H1 (cell line): ENCODE measurements around the gene PIP5K1C. TPM values are rescaled to one million over a fixed set of nuclear protein-coding genes. Genes with fewer than 3 reads are reported as not detected.

ENCODE experiments used
- CTCF ChIA-PET: fragments of 300-600 bp; sonication (Branson Sonifier 250); formaldehyde crosslinking; loops from one replicate; lab custom pipeline; 2021; ENCODE audit not compliant: partially characterized antibody; lab: Charles Lee
- POLR2A ChIA-PET: fragments of 300-600 bp; sonication (Branson Sonifier 250); formaldehyde crosslinking; loops from one replicate; lab custom pipeline; 2021; ENCODE audit warnings: inconsistent platforms; ENCODE audit not compliant: partially characterized antibody; lab: Charles Lee
- DNase-seq, 2 experiments: peaks; one replicate each; pipeline versions ENCODE4 v3.0.0 to v3.0.0-alpha.2; 2010 to 2022; ENCODE audit warnings: low spot score in 2 of 2, low read depth in 1 of 2, mixed read lengths in 1 of 2
- FAIRE-seq: peaks from 2 replicates; lab custom pipeline; 2011; peaks lifted over from hg19 to GRCh38; lab: Jason Lieb, UNC
- H2AFZ ChIP-seq: 2 replicates; pipeline ENCODE4 v1.8.1; 2012; ENCODE audit warnings: low read length, inconsistent platforms
- H2AK5ac ChIP-seq: 2 replicates; pipeline ENCODE4 v1.6.1; 2013; ENCODE audit warnings: low read depth, low read length
- H2BK120ac ChIP-seq: replicated peaks from 2 replicates; pipeline ENCODE3; 2013; ENCODE audit warnings: low read depth, low read length, inconsistent platforms
- H2BK12ac ChIP-seq: 2 replicates; pipeline ENCODE4 v1.6.1; 2013; ENCODE audit warnings: low read depth, low read length
- H2BK15ac ChIP-seq: 2 replicates; pipeline ENCODE4 v1.6.1; 2013; ENCODE audit warnings: low read length
- H2BK20ac ChIP-seq: 2 replicates; pipeline ENCODE4 v1.6.1; 2013; ENCODE audit warnings: low read length
- H2BK5ac ChIP-seq: 2 replicates; pipeline ENCODE4 v1.6.1; 2013; ENCODE audit warnings: low read depth, low read length
- H3K14ac ChIP-seq: 2 replicates; pipeline ENCODE4 v1.6.1; 2013; ENCODE audit warnings: inconsistent platforms; ENCODE audit not compliant: insufficient read length
- H3K18ac ChIP-seq: 2 replicates; pipeline ENCODE4 v1.6.1; 2013; ENCODE audit warnings: low read length; ENCODE audit errors: extremely low read depth
- H3K23ac ChIP-seq: 2 replicates; pipeline ENCODE4 v1.6.1; 2013; ENCODE audit warnings: inconsistent platforms; ENCODE audit not compliant: insufficient read length
- H3K23me2 ChIP-seq: 2 replicates; pipeline ENCODE4 v1.6.1; 2013; ENCODE audit warnings: low read depth, low read length
- H3K27ac ChIP-seq: 2 replicates; pipeline ENCODE4 v1.6.1; 2011; ENCODE audit warnings: low read depth, low read length, inconsistent platforms
- H3K27me3 ChIP-seq, 4 experiments: replicated peaks in 1 of 4; 1 replicate in 1 of 4; 2 replicates in 3 of 4; pipeline versions ENCODE4 v1.6.1 to v1.8.1; 2011 to 2013; ENCODE audit warnings: low read length in 3 of 4, mild to moderate bottlenecking in 3 of 4, inconsistent platforms in 2 of 4, mixed read lengths in 2 of 4, moderate library complexity in 1 of 4; ENCODE audit not compliant: control insufficient read depth in 3 of 4, insufficient read depth in 3 of 4; ENCODE audit errors: extremely low read depth in 1 of 4
- H3K36me3 ChIP-seq, 4 experiments: 2 replicates each; pipeline versions ENCODE4 v1.6.1 to v1.8.1; 2011 to 2013; ENCODE audit warnings: mild to moderate bottlenecking in 4 of 4, low read length in 3 of 4, moderate library complexity in 2 of 4, control low read depth in 1 of 4, inconsistent platforms in 1 of 4; ENCODE audit not compliant: insufficient read depth in 4 of 4, control insufficient read depth in 2 of 4
- H3K4ac ChIP-seq: replicated peaks from 2 replicates; pipeline ENCODE3; 2013; ENCODE audit warnings: low read length, low read depth, mixed read lengths, inconsistent platforms; ENCODE audit not compliant: insufficient read length
- H3K4me1 ChIP-seq, 4 experiments: replicated peaks in 1 of 4; 1 replicate in 1 of 4; 2 replicates in 3 of 4; pipeline versions ENCODE4 v1.6.1 to v1.8.1; 2011 to 2013; ENCODE audit warnings: low read length in 3 of 4, inconsistent platforms in 2 of 4, mixed read lengths in 1 of 4; ENCODE audit not compliant: insufficient read depth in 4 of 4, control insufficient read depth in 3 of 4
- H3K4me2 ChIP-seq, 2 experiments: 2 replicates each; pipeline versions ENCODE4 v1.6.1 to v1.8.1; 2011 to 2013; ENCODE audit warnings: low read depth in 2 of 2, low read length in 2 of 2, control low read depth in 1 of 2, inconsistent platforms in 1 of 2, mild to moderate bottlenecking in 1 of 2; ENCODE audit not compliant: insufficient read depth in 1 of 2
- H3K4me3 ChIP-seq, 4 experiments: fragments of 200-600, 300-600 bp in 1 of 4; sonication (generic), shearing (Covaris generic), sonication (Bioruptor Twin) in 1 of 4; 2 replicates each; pipeline versions ENCODE4 v1.5.1 to v1.8.1; 2011 to 2016; ENCODE audit warnings: low read length in 4 of 4, low read depth in 3 of 4, control low read depth in 2 of 4, inconsistent platforms in 2 of 4, mild to moderate bottlenecking in 2 of 4, mixed read lengths in 1 of 4, moderate library complexity in 1 of 4; ENCODE audit not compliant: insufficient read depth in 2 of 4; ENCODE audit errors: extremely low read depth in 1 of 4
- H3K56ac ChIP-seq: replicated peaks from 2 replicates; pipeline ENCODE3; 2013; ENCODE audit warnings: low read depth, mild to moderate bottlenecking, mixed read lengths, low read length, inconsistent platforms; ENCODE audit not compliant: insufficient read length
- H3K79me1 ChIP-seq: 2 replicates; pipeline ENCODE4 v1.6.1; 2013; ENCODE audit warnings: low read depth, low read length, control low read depth
- H3K79me2 ChIP-seq, 2 experiments: 2 replicates each; pipeline versions ENCODE4 v1.6.1 to v1.8.1; 2012 to 2013; ENCODE audit warnings: low read length in 2 of 2, mild to moderate bottlenecking in 2 of 2, inconsistent platforms in 1 of 2; ENCODE audit not compliant: insufficient read depth in 2 of 2, control insufficient read depth in 1 of 2
- H3K9ac ChIP-seq, 4 experiments: replicated peaks in 1 of 4; 1 replicate in 1 of 4; 2 replicates in 3 of 4; pipeline versions ENCODE4 v1.6.1 to v1.8.1; 2011 to 2013; ENCODE audit warnings: low read depth in 3 of 4, low read length in 3 of 4, control low read depth in 2 of 4, mild to moderate bottlenecking in 2 of 4, moderate library complexity in 2 of 4, inconsistent platforms in 1 of 4; ENCODE audit errors: extremely low read depth in 1 of 4
- H3K9me3 ChIP-seq, 2 experiments: 2 replicates each; pipeline versions ENCODE4 v1.6.1 to v1.8.1; 2012 to 2013; ENCODE audit warnings: mild to moderate bottlenecking in 2 of 2, moderate library complexity in 2 of 2, control low read depth in 1 of 2, inconsistent platforms in 1 of 2, low read depth in 1 of 2, low read length in 1 of 2, mixed read lengths in 1 of 2; ENCODE audit not compliant: insufficient read depth in 2 of 2
- H4K20me1 ChIP-seq, 2 experiments: replicated peaks in 1 of 2; 2 replicates each; pipeline versions ENCODE3 to v1.8.1; 2011 to 2013; ENCODE audit warnings: inconsistent platforms in 2 of 2, low read length in 2 of 2, mild to moderate bottlenecking in 1 of 2; ENCODE audit not compliant: insufficient read depth in 2 of 2, control insufficient read depth in 1 of 2
- H4K5ac ChIP-seq: 2 replicates; pipeline ENCODE4 v1.6.1; 2013; ENCODE audit warnings: low read length, low read depth, mixed read lengths, inconsistent platforms; ENCODE audit not compliant: insufficient read length
- H4K8ac ChIP-seq: 2 replicates; pipeline ENCODE4 v1.8.0; 2013; ENCODE audit warnings: mild to moderate bottlenecking, moderate library complexity, low read length, inconsistent platforms; ENCODE audit not compliant: insufficient read depth; ENCODE audit errors: extremely low read depth
- H4K91ac ChIP-seq: replicated peaks from 2 replicates; pipeline ENCODE3; 2013; ENCODE audit warnings: low read length, mixed read lengths, inconsistent platforms; ENCODE audit not compliant: insufficient read length
- ATF2 ChIP-seq: IDR thresholded peaks from 2 replicates; pipeline ENCODE4 v1.6.1; 2012; ENCODE audit warnings: low read length, inconsistent platforms
- E2F6 ChIP-seq: IDR thresholded peaks from 2 replicates; pipeline ENCODE4 v1.6.1; 2012; ENCODE audit warnings: inconsistent platforms
- HDAC6 ChIP-seq: IDR thresholded peaks from one replicate; pipeline ENCODE4 v1.7.1; 2012; ENCODE audit warnings: low read depth, mild to moderate bottlenecking, inconsistent platforms, low read length, moderate library complexity
- NRF1 ChIP-seq: IDR thresholded peaks from 2 replicates; pipeline ENCODE4 v1.6.1; 2011; ENCODE audit warnings: mild to moderate bottlenecking, low read depth, low read length, improper control_type of control experiment
- POU5F1 ChIP-seq: IDR thresholded peaks from 2 replicates; pipeline ENCODE4 v1.6.1; 2011; ENCODE audit warnings: low read depth, mild to moderate bottlenecking, low read length, moderate library complexity
- RAD21 ChIP-seq, 2 experiments: IDR thresholded peaks in 1 of 2; conservative IDR thresholded peaks in 1 of 2; 2 replicates each; pipeline ENCODE4 v1.6.1; 2011; ENCODE audit warnings: low read depth in 2 of 2, low read length in 2 of 2, improper control_type of control experiment in 1 of 2, inconsistent platforms in 1 of 2, mild to moderate bottlenecking in 1 of 2, moderate library complexity in 1 of 2
- SIRT6 ChIP-seq: IDR thresholded peaks from one replicate; pipeline ENCODE4 v1.7.1; 2012; ENCODE audit warnings: low read length, inconsistent platforms
- SP1 ChIP-seq: IDR thresholded peaks from 2 replicates; pipeline ENCODE4 v1.6.1; 2011; ENCODE audit warnings: low read depth, low read length
- USF2 ChIP-seq: IDR thresholded peaks from 2 replicates; pipeline ENCODE4 v1.6.1; 2011; ENCODE audit warnings: low read length, improper control_type of control experiment
- WGBS, 2 experiments: shearing (Covaris generic) in 1 of 2; methylation state at CpG; one replicate each; pipeline versions ENCODE4 v1.1.6 to v1.1.7; 2013 to 2015; ENCODE audit warnings: low lambda C conversion rate in 2 of 2, mixed read lengths in 2 of 2, inconsistent platforms in 1 of 2, low coverage in 1 of 2, missing lambda C conversion rate in 1 of 2; ENCODE audit not compliant: insufficient replicate concordance in 2 of 2, insufficient coverage in 1 of 2, insufficient read length in 1 of 2; ENCODE audit errors: extremely low coverage in 1 of 2, missing lambda C conversion rate in 1 of 2; 5-methylcytosine and 5-hydroxymethylcytosine counted together
- polyA plus RNA-seq, 7 experiments: library from polyadenylated mRNA; depleted of rRNA in 3 of 7; stranded (reverse) in 5 of 7; unstranded in 2 of 7; fragments of >200 nt in 5 of 7; fragments of 200-250 nt in 2 of 7; gene quantifications; 1 replicate in 5 of 7; 2 replicates in 1 of 7; 4 replicates in 1 of 7; pipeline versions ENCODE4 v1.2.1 to v1.2.3, GENCODE V29; 2011 to 2013; ENCODE audit warnings: missing spikeins in 2 of 7, mixed read lengths in 2 of 7
- total RNA-seq: library from RNA; stranded (reverse); fragmentation: NEBNext Ultra II Directional; extraction: Animal tissue kit (Norgen Biotek cat#: 25700); gene quantifications from 2 replicates; pipeline ENCODE4 v1.2.1, GENCODE V29; 2021

The PIP5K1C gene
- total and polyA plus RNA-seq, 2 of the 8 experiments (the other 6 are each of a cell fraction or from before 2014, with no cell fraction given), result 10.6 to 32.9 TPM

GRCh38 chr19:3606174-3606689 lies 94.0 kb downstream of the PIP5K1C start:
- Histone ChIP-seq H3K18ac (no peak overlapping the region), H3K4ac (no peak overlapping the region), H2BK15ac (0 out of 2 replicates have a peak overlapping the region, but pooled peaks have one; percentile 99), H3K27me3 (peaks cover 0 to 16% (median 13%) of the 10 kb centered on the region in 4 experiments; a peak in 5 of 7 replicates), H3K14ac (no peak overlapping the region), H3K23ac (no peak overlapping the region), H4K91ac (no peak overlapping the region), H3K23me2 (peaks cover 18% of the 10 kb centered on the region; the same call in 1 of the 2 replicates), H3K36me3 (peaks cover 0 to 2% (median 0%) of the 10 kb centered on the region in 4 experiments; a peak in 1 of 8 replicates), H3K4me1 (peaks cover 3 to 14% (median 12%) of the 10 kb centered on the region in 4 experiments), H2AK5ac (no peak overlapping the region), H2BK12ac (0 out of 2 replicates have a peak overlapping the region, but pooled peaks have one; percentile 50), H2AFZ (no peak overlapping the region), H3K4me2 (peak overlapping the region; percentile 82 to 83), H4K20me1 (peaks cover 0 to 8% of the 10 kb centered on the region in 2 experiments), H3K9ac (no peak overlapping the region; a peak in 1 of 7 replicates), H3K9me3 (no peaks in the 10 kb centered on the region), H4K8ac (0 out of 2 replicates have a peak overlapping the region, but pooled peaks have one; percentile 5), H3K79me2 (no peaks in the 10 kb centered on the region), H2BK5ac (no peak overlapping the region), H2BK120ac (no peak overlapping the region), H2BK20ac (no peak overlapping the region), H3K56ac (no peak overlapping the region), H4K5ac (no peak overlapping the region), H3K27ac (no peak overlapping the region), H3K4me3 (peak overlapping the region; percentile 15 to 64 (median 36); a peak in 7 of 8 replicates), H3K79me1 (no peaks in the 10 kb centered on the region)
- FAIRE-seq, result no peak
- WGBS, 2 experiments, result 25% methylated on average over 27 of the region's 35 CpGs; no CpG with 5 or more reads in 1 of the 2 experiments
- peak in 1 of 2 experiments; percentile 62 for DNase-seq
- ChIA-PET POLR2A (no interaction called here), CTCF (no interaction called here)
- TF ChIP-seq POU5F1 (no peak), SP1 (no peak), E2F6 (no peak), USF2 (no peak), HDAC6 (no peak), RAD21 (IDR thresholded peaks at IDR 0.05 in 1 of 2, conservative IDR thresholded peaks at IDR 0.05 in 1 of 2; ENCODE audit: low read depth in 2 of 2, low read length in 2 of 2) (no peak), NRF1 (no peak), SIRT6 (no peak), ATF2 (no peak)
